Esophagus squamous epithelium (tissue), 4 donors: Measurements from ENCODE around the gene CNTN1.

Experiments
- POLR2A ChIP-seq, 4 donors: fragments of 450-650 bp; IDR thresholded peaks; one replicate each; pipeline ENCODE4 v1.6.1; 2017; ENCODE audit warnings: antibody characterized with exemption in 4 of 4, mild to moderate bottlenecking in 4 of 4, moderate library complexity in 3 of 4
- TF ChIP-seq, protein P1 (sequence below), 6 experiments: fragments of 450-650 bp in 4 of 6; fragments of 200-600 bp in 2 of 6; sonication (generic) in 2 of 6; IDR thresholded peaks; one replicate each; pipeline ENCODE4 v1.5.1; 2016 to 2019; ENCODE audit warnings: antibody characterized with exemption in 6 of 6, mild to moderate bottlenecking in 4 of 6, moderate library complexity in 4 of 6

GRCh38 chr12:40788276-40788675 lies 96.0 kb downstream of the CNTN1 start:
- TF ChIP-seq, protein P1, sequence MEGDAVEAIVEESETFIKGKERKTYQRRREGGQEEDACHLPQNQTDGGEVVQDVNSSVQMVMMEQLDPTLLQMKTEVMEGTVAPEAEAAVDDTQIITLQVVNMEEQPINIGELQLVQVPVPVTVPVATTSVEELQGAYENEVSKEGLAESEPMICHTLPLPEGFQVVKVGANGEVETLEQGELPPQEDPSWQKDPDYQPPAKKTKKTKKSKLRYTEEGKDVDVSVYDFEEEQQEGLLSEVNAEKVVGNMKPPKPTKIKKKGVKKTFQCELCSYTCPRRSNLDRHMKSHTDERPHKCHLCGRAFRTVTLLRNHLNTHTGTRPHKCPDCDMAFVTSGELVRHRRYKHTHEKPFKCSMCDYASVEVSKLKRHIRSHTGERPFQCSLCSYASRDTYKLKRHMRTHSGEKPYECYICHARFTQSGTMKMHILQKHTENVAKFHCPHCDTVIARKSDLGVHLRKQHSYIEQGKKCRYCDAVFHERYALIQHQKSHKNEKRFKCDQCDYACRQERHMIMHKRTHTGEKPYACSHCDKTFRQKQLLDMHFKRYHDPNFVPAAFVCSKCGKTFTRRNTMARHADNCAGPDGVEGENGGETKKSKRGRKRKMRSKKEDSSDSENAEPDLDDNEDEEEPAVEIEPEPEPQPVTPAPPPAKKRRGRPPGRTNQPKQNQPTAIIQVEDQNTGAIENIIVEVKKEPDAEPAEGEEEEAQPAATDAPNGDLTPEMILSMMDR (IDR thresholded peaks at IDR 0.05), result no peak
- TF ChIP-seq POLR2A (IDR thresholded peaks at IDR 0.05), result no peak
